GM21423 (cell line): ENCODE data around the gene CHRM2.

Experiments used
- ATAC-seq: cut with Tn5 transposase; IDR thresholded peaks from one replicate; pipeline ENCODE4 v1.9.1; 2021; ENCODE audit warnings: mild to moderate bottlenecking, moderate library complexity; ENCODE audit not compliant: unreplicated experiment

Gene CHRM2

DNA sequence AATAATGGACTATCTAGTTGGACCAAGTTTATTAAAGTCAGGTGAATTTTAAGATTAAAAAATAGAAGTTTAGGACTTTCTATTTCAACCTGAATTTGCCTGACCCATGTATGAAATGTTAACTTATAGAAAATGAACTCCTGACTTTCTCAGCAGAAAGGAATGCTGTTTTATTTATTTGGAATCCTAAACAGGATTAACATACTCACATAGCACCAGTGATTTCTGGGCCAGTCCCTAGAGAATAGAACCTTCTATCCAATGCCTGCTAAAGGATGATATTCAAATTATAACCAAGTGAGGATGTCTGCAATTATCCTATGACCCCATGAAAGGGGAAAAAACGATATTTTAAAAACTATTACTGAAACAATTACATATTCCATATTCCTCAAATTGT is 148.8 kb downstream of the CHRM2 start:
- ATAC-seq, result no peak

DNA sequence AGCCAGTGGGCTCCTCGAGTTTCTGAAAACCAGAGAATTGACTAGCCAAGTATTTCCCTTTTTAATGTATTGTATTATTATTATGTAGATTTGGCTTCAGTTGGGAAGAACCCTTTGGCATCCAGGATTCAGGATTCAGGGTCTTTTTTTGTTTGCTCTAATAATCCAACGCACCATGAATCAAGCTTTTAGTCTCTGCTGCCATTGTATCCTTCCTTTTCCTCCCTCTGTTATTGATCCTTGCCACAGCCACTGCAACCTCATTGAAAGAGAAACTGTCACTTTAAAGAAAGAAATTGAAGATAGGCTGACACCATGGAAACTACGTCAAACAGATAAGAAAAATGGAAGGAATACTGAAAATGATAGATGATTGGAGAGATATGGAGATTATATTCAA is 150.0 kb downstream of the CHRM2 start:
- no peak for ATAC-seq

DNA sequence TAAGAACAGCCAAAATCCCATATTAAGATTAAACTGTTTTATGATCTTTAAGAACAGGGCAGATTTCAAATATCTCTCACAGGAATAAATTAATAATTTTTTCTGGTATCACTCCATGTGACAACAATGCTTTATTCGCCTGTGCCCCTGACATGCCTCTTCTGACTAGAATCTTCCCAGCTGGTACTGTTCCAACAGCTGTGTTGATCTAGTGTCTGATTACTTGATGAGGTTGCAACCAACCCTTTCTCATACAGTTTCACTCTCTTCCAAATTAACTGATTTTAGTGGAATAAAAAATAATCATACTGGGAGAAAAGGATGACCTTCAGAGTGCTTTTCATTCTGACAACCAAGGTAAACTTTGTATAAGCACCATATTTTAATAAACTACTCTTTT is 151.9 kb downstream of the CHRM2 start:
- no peak for ATAC-seq

DNA sequence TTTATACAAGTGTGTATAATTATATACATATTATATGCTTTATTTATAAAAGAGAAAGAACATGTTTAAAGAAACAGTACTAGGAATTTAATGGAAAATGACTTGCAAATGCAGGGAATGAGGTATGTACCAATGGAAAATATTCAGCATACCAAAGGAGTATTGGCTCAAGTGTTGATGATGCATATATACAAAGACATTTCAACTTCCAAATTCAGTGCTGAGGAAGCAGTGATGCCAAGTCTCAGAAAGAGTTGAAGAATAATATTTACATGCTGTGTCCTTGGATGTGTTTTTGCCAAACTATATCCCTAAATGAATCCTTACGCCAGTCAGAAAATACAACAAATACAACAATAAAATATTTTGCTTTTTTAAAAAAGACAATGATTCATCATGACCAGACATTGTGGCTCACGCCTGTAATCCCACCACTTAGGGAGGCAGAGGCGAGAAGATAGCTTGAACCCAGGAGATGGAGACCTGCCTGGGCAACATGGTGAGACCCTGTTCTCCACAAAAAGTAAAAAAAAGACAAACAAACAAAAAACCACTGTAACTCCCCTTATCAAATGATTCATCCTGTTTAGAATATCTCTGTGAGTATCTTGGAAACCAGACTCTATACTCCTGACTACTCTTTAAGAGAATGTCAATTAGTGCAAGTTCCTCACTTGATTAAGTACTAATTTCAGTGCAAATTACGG is 157.2 kb downstream of the CHRM2 start:
- no peak for ATAC-seq

DNA sequence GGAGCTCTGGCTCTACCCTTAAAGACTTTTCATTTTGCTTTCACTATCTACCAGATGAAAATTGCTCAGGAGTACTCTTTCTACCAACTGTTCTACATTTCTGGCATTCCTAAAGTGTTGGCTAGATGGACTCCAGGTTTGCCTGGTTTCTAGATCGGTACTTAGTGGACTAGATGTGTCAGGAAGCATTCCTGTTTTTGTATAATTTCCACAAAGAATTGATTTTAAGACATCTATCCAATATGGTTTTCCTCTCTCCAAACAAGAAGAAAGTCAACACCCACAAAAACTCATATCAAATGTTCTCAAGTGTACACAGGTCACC is 157.7 kb downstream of the CHRM2 start:
- ATAC-seq, result no peak

DNA sequence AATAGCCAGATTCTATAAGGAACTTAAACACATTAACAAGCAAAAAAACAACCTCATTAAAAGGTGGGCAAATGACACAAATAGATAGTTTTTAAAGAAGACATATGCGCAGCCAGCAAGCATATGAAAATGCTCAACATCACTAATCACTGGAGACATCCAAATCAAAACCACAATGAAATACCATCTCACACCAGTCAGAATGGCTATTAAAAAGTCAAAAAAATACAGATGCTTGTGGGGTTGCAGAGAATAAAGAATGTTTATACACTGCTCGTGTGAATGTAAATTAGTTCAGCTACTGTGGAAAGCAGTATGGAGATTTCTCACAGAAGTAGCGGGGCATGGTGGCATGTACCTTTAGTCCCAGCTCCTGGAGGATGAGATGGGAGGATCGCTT is 164.0 kb downstream of the CHRM2 start:
- no peak for ATAC-seq

DNA sequence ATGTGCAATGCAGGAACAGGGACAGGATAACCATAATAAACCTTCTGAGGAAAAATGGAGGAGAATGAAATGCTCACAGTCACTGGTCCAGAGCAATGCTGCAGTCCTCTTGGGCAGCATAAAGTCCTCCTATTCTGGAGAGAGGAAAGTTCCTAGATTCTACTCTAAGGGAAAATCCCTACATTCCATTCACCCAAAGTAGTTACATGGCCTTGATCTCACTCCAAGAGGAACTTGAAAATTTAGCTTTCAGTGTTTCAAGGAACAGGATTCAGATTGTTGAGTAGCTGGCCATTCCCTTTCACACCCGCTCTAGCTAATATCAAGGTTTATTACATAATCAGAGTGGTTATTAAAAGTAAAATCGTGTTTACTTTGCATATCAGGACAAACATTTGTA is 168.3 kb downstream of the CHRM2 start:
- ATAC-seq, result no peak

DNA sequence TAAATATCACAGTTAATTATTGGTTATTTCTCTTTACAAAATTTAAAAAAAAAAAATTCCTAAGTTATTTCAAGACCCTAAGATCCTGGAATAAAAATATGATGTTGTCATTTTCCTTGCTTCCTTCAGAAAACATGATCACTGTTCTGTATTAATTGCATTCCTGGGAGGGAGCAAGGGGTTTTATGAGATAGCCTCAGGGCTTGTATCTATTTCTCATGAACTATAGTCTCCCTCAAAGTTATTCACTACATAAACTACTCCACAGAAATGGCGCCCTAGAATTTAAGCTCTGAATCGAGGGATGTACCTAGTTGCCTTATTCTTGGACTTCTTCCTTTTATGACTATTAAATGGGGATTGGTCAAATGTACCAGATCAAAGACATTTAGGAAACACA is 170.3 kb downstream of the CHRM2 start:
- ATAC-seq, result no peak

DNA sequence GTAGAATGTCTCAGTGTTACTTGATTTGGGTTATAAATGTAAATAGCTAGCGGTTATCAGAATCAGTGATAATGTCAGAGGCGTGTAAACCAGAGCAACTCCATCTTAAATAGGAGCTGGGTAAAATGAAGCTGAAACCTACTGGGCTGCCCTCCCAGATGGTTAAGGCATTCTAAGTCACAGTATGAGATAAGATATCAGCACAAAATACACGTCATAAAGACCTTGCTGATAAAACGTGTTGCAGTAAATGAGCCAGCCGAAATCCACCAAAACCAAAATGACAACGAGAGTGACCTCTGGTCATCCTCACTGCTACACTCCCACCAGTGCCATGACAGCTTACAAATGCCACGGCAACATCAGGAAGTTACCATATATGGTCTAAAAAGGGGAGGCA is 172.3 kb downstream of the CHRM2 start:
- ATAC-seq, result no peak

DNA sequence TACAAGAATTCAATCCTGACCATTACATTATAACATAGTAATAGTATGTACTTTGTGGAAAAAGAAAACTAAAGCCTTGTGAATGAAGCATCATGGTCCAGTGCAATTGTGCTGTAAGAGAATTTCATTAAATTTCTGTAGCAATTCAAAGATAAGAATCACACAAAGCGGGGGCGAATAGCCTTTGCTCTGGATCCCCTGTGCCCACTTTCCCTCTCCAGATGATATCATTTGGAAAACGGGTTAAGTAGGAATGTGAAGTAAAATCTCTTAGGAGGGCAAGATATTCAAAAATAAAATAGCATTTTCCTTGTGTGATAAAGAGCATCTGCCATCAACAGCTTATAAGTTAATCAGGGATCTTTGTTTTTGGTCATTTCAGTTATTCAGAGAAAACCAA is 177.1 kb downstream of the CHRM2 start:
- ATAC-seq, result no peak

DNA sequence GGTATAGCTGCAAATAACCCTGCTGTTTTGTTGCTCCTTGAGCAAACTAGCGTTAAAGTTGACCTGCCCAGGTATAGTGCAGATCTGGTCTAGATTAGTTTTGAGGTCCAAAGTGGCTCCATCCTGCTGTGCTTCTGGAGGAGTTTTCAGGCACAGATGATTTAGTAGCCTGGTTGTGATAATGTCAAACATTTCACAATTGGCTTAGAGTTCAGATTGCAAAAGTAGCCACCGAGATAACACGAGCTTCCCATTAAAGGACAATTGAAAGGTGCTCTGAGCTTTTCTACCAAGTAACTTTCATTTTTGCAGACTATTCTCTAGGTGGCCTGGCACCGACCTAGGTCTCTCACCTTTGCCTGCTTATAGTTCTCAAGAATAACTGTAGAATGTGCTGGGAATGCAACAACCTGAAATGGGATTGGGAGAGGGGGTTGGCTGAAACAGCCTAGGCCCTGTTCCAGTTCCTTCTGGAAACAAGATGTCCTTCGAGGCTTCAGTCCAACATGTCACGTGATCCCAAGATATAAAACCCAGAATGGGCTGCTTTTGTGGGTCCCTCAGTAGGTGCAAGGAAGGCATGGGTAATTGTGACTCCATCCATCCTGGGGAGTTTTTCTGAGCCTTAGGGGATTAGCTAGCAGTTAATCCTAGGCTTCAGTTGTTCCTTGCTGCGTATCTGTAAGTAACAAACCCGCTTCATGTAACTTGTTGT is 201.0 kb downstream of the CHRM2 start:
- ATAC-seq, result no peak
